Stimulated activated CD4-positive, alpha-beta T cell treated with anti-CD3 and anti-CD28 coated beads, Interleukin-2, amount 100 ng/mL, for 4 hours (primary cell): ENCODE data around the gene SLC25A36.
"Not testable (repeated sequence)": the region's sequence is repeated elsewhere in the genome, so short reads cannot be mapped to it uniquely, and the experiment has no call there.

Experiments
- DNase-seq: peaks from one replicate; pipeline ENCODE4 v3.0.0-alpha.2; 2020; ENCODE audit warnings: low read depth

SLC25A36 gene

GRCh38 chr3:140994861-140995260 is 53.2 kb downstream of the SLC25A36 start:
- DNase-seq, result not testable (repeated sequence)

GRCh38 chr3:140995881-140996280 is 54.2 kb downstream of the SLC25A36 start:
- DNase-seq, result no peak

GRCh38 chr3:141000027-141000663 is 58.5 kb downstream of the SLC25A36 start:
- no peak for DNase-seq

- no peak for DNase-seq
Measured at GRCh38 chr3:141000686-141001085, 59.0 kb downstream of the SLC25A36 start.

GRCh38 chr3:141006344-141006743 is 64.7 kb downstream of the SLC25A36 start:
- DNase-seq, result no peak

GRCh38 chr3:141009496-141009895 is 67.9 kb downstream of the SLC25A36 start:
- no peak for DNase-seq

- DNase-seq, result peak; percentile 50
Measured at GRCh38 chr3:141011232-141011996, 69.8 kb downstream of the SLC25A36 start.

- DNase-seq, result no peak
Measured at GRCh38 chr3:141011997-141012262, 70.3 kb downstream of the SLC25A36 start.

- DNase-seq, result no peak
Measured at GRCh38 chr3:141012571-141012970, 70.9 kb downstream of the SLC25A36 start.

GRCh38 chr3:141015481-141015880 is 73.8 kb downstream of the SLC25A36 start:
- DNase-seq, result no peak

GRCh38 chr3:141017366-141018322 is 76.0 kb downstream of the SLC25A36 start:
- DNase-seq, result not testable (repeated sequence)

- DNase-seq, result no peak
Measured at GRCh38 chr3:141019244-141019643, 77.6 kb downstream of the SLC25A36 start.

GRCh38 chr3:141020143-141020830 is 78.7 kb downstream of the SLC25A36 start:
- no peak for DNase-seq

- no peak for DNase-seq
Measured at GRCh38 chr3:141021261-141021660, 79.6 kb downstream of the SLC25A36 start.
